GM18508 (cell line): Measurements from ENCODE around the gene RASSF7.
"Not testable (repeated sequence)": the region's sequence is repeated elsewhere in the genome, so short reads cannot be mapped to it uniquely, and the experiment has no call there.

ENCODE experiments used
- ATAC-seq: cut with Tn5 transposase; IDR thresholded peaks from one replicate; pipeline ENCODE4 v1.9.1; 2021; ENCODE audit warnings: moderate number of reproducible peaks; ENCODE audit not compliant: insufficient read depth, unreplicated experiment

RASSF7 gene

GRCh38 chr11:560305-561147, at the start of gene RASSF7, which contains the start of gene LMNTD2:
Gene RASSF7 (plus strand): TSS chr11:560970. CDS start chr11:561769, 799 bp downstream.
Gene LMNTD2 (minus strand): TSS chr11:560738. CDS start chr11:560716, 22 bp downstream.
- ATAC-seq: no peak

- no peak for ATAC-seq
Measured at GRCh38 chr11:512761-513595, 47.8 kb upstream of the RASSF7 start.

GRCh38 chr11:514606-515005, 46.2 kb upstream of the RASSF7 start:
- ATAC-seq: no peak

GRCh38 chr11:515131-515530, 45.6 kb upstream of the RASSF7 start:
- ATAC-seq: no peak

- ATAC-seq: no peak
Measured at GRCh38 chr11:516400-516799, 44.4 kb upstream of the RASSF7 start.

- not testable (repeated sequence) for ATAC-seq
Measured at GRCh38 chr11:516918-517685, 43.7 kb upstream of the RASSF7 start.

GRCh38 chr11:518463-519202, 42.1 kb upstream of the RASSF7 start:
- ATAC-seq: no peak

GRCh38 chr11:520428-521176, 40.2 kb upstream of the RASSF7 start:
- ATAC-seq: no peak

- no peak for ATAC-seq
Measured at GRCh38 chr11:521177-521688, 39.5 kb upstream of the RASSF7 start.

- ATAC-seq: no peak
Measured at GRCh38 chr11:526192-526591, 34.6 kb upstream of the RASSF7 start.

GRCh38 chr11:528166-528814, 32.5 kb upstream of the RASSF7 start:
- ATAC-seq: no peak

- ATAC-seq: no peak
Measured at GRCh38 chr11:528815-529727, 31.7 kb upstream of the RASSF7 start.

GRCh38 chr11:529728-530411, 30.9 kb upstream of the RASSF7 start:
- no peak for ATAC-seq

- no peak for ATAC-seq
Measured at GRCh38 chr11:530960-531831, 29.6 kb upstream of the RASSF7 start.

GRCh38 chr11:531919-532526, 28.7 kb upstream of the RASSF7 start:
- no peak for ATAC-seq
